NCI-H2107 (cell line): ENCODE data around the gene SETD6.
"Not testable (repeated sequence)": the region's sequence is repeated elsewhere in the genome, so short reads cannot be mapped to it uniquely, and the experiment has no call there.

Experiments used
- DNase-seq: peaks from one replicate; lab custom pipeline; 2025; lab: John Stamatoyannopoulos, UW

The SETD6 gene

DNA sequence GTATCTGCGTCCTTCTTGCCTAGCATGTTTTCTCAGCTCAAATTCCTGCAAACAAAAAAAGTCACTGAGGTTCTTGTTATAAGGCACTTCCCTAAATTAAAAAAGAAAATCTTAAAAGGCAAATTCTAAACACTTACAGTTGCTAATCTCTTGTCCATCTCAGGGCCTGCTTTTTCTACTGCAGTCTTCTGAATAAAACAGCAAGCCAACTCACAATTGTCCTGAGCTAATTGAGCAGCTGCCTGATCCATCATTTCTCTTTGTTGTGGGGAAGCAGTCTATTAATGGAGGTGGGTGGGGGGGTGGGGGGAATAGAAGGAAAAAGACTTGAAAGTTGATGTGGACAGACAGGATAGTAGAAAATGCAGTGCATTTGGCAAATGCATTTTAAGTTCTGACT, 27.0 kb downstream of the SETD6 start:
- no peak for DNase-seq

DNA sequence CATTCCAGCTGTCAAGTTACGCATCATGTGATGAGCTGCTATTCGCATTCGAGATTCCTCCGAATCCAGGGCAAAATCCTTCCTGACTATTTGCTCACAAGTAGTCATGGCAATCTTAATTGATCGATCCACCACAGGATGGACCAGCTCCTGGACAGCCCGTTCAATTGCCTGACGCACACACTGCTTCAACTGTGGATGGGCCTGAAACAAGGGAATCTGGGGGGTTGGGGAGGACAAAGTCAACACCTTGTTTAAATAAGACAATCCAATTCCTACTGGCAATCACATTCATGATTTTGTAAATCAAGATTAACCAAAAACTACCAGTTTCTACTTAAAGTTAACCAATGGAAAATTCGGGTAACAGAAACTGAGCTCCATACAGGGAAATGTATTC, 28.4 kb downstream of the SETD6 start:
- no peak for DNase-seq

DNA sequence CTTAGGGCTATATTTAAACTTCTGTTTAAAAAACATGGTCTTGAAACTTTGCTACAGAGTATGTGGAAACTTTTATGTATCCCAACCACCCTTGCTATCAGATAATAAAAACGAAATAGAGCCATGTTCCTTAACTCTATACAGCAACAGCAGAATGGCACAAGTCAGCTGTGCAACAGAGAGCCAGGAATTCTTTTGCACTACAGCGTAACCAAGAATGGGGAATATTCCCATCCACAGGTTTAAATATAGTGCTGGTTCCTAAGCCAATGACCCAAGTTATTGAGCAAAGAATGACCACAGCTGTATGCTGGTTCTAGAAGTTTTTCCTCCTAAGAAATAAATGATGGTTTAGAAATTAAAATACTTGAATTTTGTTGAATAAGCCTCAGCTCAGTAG, 33.1 kb downstream of the SETD6 start:
- DNase-seq: no peak

DNA sequence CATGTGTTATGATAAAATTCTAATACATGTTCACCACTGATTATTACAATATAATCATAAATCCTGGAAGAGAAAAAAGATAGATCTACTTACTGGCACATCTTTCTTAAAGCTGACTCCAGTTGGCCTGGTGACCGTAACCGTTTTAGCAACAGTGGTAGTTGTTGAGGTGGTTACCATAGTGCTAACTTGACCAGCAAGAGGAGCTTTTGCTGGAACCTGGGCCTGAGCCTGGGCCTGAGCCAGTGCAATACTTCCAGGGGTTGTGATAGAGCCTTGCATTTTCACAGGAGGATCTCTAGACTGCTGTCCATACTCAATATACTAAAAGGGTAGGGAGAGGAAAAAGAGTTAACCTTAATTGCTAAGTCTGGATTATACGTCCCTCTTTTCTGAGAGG, 36.2 kb downstream of the SETD6 start:
- no peak for DNase-seq

DNA sequence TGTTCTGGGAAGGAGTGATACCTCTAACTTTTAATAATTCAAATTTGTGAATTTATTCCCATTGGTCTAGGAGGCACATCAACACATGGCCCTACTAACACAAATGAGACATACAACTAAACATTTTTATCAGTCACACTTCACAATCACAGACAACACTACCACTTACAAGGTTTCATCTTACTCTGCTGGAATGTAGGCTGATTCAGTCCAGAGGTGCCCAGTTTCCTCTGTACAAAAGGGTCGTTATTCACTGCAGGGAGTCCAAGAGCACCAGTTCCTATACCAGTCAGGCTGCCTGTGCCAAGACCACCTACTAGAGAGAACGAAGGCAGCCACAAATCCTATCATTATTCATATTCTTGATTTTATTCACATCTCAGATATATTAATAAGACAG, 41.4 kb downstream of the SETD6 start:
- no peak for DNase-seq

DNA sequence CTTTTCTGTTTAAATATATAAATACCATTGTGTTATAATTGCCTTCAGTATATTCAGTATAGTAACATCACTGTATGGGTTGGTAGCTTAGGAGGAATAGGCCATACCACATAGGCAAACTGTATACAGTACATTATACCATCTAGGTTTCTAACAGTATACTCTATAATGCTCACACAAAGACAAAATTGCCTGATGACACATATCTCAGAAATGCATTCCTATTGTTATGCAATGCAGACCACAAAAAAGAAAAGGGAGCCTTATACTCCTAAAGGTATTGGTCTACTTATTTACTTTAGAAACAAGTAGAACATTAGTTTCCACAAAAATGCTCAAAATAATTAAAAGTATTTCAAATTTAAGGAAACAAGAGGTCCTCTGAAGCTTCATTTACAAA, 47.9 kb downstream of the SETD6 start:
- no peak for DNase-seq

DNA sequence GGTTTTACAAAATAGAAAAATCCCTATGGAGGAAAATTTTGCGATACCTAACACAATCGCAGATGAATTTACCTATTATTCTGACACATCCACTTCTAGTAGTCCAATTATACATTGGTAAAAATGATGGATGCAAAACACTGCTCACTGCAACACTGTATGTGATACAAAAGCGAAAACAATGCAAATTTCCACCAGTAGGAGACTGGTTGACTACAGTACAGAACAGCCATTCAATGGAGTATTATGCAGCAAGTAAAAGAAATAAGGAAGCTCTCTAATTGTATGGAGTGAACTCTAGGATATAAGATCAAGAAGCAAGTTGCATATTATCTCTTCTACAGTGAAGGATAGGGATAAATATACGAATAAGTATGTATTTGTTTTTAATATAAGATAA, 48.5 kb downstream of the SETD6 start:
- no peak for DNase-seq

DNA sequence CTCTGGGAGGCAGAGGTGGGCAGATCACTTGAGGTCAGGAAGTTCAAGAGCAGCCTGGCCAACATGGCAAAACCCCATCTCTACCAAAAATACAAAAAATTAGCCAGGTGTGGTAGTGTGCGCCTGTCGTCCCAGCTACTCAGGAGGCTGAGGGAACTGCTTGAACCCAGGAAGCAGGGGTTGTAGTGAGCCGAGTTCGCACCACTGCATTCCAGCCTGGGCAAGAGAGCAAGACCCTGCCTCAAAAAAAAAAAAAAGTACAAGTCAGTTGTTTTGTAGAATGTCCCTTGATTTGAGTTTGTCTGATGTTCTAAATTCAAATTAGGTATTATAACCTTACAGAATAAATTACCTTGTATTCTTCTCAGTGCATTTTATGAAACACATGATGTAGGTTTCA, 50.4 kb downstream of the SETD6 start:
- not testable (repeated sequence) for DNase-seq
